ENCODE data around the gene BACH1.
A peak's percentile ranks its signal among the peaks of the same experiment; 100 is the strongest.
"Not testable (repeated sequence)": the region's sequence is repeated elsewhere in the genome, so short reads cannot be mapped to it uniquely, and the experiment has no call there.

BACH1 gene
- total RNA-seq = 99.1 to 135 reads per million in 2 experiments

GRCh38 chr21:29298348-29299045, at the start of gene BACH1:
Gene BACH1 (plus strand): TSS chr21:29298922. CDS start chr21:29321281, 22,359 bp downstream.
- DNase-seq (ENCODE audit: low read depth) = peak; percentile 73

DNA sequence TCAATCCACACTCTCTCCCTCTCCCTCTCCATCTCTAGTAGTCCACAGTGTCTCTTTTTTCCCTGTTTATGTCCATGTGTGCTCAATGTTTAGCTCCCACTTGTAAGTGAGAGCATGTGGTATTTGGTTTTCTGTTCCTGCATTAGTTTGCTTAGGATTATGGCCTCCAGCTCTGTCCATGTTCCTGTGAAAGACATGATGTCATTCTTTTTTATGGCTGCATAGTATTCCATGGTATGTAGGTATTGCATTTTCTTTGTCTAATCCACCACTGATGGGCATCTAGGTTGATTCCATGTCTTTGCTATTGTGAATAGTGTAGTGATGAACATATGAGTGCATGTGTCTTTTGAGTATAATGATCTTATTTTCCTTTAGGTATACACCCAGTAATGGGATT, 49.4 kb upstream of the BACH1 start:
- not testable (repeated sequence) for DNase-seq (ENCODE audit: low read depth)

DNA sequence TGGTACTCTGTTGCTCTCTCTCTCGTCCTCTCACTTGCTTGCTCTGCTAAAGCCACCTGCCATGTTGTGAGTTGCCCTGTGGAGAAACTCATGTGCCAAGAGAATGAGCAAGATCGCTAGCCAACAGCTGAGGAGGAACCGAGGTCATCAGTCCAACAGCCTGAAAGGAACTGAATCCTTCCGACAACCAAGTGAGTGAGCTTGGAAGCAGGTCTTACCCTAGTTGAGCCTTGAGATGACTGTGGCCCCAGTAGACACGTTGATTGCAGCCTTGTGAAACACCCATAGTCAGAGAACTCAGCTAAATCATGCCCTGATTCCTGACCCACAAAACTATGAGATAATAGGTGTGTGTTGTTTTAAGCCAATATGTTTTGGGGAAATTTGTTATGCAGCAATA, 48.1 kb upstream of the BACH1 start:
- no peak for DNase-seq (ENCODE audit: low read depth)

DNA sequence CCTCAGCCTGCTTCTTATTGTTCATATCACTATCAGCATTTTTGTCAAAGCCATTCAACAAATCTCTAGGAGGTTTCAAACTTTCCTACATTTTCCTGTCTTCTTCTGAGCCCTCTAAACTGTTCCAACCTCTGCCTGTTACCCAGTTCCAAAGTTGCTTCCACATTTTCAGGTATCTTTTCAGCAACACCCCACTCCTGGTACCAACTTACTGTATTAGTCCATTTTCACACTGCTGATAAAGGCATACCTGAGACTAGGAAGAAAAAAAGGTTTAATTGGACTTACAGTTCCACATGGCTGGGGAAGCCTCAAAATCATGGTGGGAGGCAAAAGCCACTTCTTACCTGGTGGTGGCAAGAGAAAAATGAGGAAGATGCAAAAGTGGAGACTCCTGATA, 44.9 kb upstream of the BACH1 start:
- DNase-seq (ENCODE audit: low read depth) = not testable (repeated sequence)

DNA sequence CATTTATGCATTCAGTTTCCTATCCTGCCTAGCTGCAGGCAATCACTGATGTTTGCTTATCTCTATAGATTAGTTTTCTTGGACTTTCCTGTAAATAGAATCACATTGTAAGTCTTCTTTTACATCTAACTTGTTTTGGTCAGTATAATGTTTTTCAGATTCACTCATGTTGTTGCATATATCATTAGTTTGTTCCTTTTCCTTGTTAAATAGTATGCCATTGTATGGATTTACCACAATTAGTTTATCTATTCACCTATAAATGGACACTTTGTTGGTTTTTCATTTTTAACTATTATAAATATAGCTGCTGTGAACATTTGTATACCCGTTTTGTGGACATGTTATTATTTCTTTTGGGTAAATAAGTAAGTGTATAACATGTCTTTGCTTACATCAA, 44.2 kb upstream of the BACH1 start:
- DNase-seq (ENCODE audit: low read depth) = no peak

- no peak for DNase-seq (ENCODE audit: low read depth)
Observed at GRCh38 chr21:29256126-29256910, 42.4 kb upstream of the BACH1 start.

DNA sequence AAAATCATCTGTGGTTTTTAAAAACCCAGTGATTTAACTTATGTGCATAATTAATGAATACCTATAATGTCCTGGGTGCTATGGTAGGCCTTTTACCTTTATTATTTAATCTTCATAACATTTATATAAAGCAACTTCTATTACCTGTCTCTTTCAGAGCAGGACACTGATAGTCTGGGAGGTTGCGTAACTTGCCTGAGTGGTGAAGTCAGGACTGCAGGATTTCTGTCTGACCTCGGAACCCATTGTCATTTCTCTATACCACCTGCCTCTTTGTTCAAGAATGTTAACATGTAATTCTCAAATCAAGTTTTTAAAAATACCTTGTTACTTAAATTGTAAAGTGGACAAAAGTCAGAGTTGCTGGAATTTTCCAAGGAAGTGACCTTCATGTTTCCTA, 41.0 kb upstream of the BACH1 start:
- no peak for DNase-seq (ENCODE audit: low read depth)

GRCh38 chr21:29258626-29259338, 39.9 kb upstream of the BACH1 start:
- DNase-seq (ENCODE audit: low read depth) = no peak

- DNase-seq (ENCODE audit: low read depth) = no peak
Observed at GRCh38 chr21:29260461-29260860, 38.3 kb upstream of the BACH1 start.

DNA sequence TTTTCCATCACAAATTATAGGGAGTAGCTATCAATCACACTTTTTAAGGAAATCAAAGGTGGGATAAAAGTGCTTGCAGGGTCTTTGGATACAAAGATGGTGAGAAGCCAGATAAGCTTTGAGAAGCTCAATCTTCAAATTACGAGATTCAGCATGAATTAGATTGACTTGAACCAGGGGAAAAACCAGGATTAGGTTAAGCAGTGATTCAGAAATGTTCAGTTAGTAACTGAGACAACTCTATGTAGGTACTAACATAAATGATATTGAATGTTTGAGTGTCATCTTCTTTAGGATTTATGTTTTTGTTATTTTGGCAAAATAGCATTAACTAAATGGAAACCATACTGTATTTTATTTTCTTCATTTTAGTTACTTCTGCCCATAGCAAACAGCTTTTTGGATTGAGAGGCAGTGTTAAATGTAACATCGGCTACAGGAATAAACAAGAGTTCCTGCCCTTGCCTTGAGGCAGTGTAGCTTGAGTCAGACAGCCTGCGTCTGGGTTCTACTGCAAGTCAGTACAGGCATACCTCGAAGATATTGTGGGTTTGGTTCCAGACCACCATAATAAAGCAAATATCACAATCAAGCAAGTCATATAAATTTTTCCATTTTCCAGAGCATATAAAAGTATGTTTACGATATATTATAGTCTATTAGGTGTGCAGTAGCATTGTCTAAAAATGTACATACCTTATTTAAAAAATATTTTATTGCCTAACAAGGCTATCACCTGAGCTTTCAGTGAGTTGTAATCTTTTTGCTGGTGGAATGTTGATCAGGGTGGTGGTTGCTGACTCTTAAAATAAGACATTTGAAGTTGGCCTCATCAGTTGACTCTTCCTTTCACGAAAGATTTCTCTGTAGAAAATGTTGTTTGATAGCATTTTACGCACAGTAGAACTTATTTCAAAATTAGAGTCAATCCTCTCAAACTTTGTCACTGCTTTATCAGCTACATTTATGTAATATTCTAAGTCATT, 36.9 kb upstream of the BACH1 start:
- DNase-seq (ENCODE audit: low read depth) = no peak

DNA sequence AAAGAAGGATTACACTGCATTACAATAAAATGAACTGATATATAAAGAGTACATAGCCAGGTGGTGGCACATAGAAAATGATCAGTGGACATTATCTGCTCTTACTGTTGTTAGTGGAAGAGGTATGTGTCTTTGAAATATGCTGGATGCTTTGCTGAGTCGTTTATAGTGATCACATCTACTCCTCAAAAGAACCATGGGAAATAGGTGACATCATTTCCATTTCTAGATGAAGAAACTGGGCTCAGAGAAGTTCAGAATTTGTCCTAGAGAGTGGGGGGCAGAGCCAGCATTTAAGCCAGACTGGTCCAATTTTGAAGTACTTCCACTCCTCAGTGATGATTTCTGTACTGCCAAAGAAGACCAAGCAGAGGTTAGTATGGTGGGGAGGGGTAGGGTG, 34.0 kb upstream of the BACH1 start:
- no peak for DNase-seq (ENCODE audit: low read depth)

GRCh38 chr21:29265690-29266479, 32.8 kb upstream of the BACH1 start:
- no peak for DNase-seq (ENCODE audit: low read depth)

DNA sequence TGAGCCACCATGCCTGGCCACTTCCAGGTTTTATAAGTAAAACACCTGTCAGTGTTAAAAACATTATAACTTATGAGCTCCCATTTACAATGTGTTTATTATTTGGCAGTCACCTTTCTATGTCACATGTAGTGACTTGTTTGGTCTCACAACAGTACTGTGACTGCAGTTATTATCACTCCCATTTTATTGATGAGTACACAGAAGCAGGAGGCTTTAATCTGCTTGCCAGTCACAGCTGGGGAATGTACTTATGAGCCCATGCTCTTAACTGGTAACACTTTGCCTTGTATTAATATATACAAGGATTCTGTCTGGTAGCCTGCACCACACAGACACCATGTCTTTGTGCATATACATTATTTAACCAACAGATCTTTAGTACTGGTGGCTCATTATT, 31.1 kb upstream of the BACH1 start:
- DNase-seq (ENCODE audit: low read depth) = no peak

DNA sequence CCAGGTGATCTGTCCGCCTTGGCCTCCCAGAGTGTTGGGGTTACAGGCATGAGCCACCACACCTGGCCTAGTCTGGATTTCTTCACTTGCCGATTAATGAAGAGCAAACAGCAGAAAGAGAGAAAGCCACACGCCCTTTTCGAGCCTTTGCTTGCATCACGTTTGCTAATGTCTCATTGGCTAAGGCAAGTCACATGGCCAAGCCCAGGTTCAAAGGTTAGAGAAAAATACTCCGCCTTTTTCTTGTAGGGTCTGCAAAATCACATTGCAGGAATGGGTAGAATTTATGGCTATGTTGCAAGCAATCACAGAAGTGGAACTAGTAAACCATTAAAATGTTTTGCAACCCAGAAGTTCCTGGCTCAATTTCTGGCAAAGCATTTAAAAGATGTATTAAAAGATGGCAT, 26.8 kb upstream of the BACH1 start:
- no peak for DNase-seq (ENCODE audit: low read depth)

DNA sequence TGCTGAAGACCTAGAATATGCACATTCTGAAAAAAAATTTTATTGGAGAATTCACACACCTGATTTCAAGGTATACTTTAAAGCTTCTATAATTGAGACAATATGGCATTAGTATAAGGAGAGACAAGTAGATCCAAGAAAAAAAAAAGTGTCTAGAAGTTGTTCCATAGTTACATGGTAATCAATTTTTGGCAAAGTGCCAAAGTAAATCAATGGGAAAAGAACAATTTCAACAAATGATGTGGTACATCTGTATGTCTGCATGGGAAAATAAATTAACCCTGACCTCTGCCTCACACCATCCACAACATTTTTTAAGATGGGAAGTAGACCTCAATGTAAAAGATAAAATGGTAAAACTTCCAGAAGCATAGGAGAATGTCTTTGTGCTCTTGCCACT, 21.3 kb upstream of the BACH1 start:
- DNase-seq (ENCODE audit: low read depth) = no peak

GRCh38 chr21:29279558-29279957, 19.2 kb upstream of the BACH1 start:
- DNase-seq (ENCODE audit: low read depth) = no peak

GRCh38 chr21:29281801-29282200, 16.9 kb upstream of the BACH1 start:
- DNase-seq (ENCODE audit: low read depth) = not testable (repeated sequence)

- DNase-seq (ENCODE audit: low read depth) = no peak
Observed at GRCh38 chr21:29287383-29287782, 11.3 kb upstream of the BACH1 start.

- DNase-seq (ENCODE audit: low read depth) = no peak
Observed at GRCh38 chr21:29288239-29288638, 10.5 kb upstream of the BACH1 start.

- DNase-seq (ENCODE audit: low read depth) = no peak
Observed at GRCh38 chr21:29289317-29289716, 9.4 kb upstream of the BACH1 start.

DNA sequence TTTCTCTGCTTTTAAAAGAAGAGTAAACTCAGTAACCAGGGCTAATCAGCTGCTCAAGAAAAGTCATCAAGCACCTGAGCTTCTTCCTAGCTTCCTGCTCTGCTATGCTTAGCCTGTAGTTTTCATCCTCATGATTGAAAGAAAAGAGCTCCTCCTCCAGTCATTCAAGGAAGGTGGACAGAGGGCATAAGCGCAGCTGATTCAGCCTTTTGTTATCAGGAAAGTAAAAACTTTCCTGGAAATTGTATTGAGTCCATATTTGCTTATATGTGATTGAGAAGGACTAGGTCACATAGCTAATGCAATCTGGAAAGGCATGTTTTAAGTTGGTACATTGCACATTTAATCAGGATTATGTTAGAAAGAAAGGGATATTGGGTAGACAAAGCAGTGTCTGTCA, 8.5 kb upstream of the BACH1 start:
- no peak for DNase-seq (ENCODE audit: low read depth)

Measured in T follicular helper cell (primary cell).